ENCODE measurements around the gene PAM16. TPM values are rescaled to one million over a fixed set of nuclear protein-coding genes. Genes with fewer than 3 reads are reported as not detected.
A peak's percentile ranks its signal among the peaks of the same experiment; 100 is the strongest.

Gene PAM16
- total and polyA plus RNA-seq, 2 of the 8 experiments (the other 6 are each of a cell fraction or from before 2014, with no cell fraction given): 78.3 to 198 TPM

GRCh38 chr16:4301177-4301576, 49.9 kb downstream of the PAM16 start:
- H2BK12ac ChIP-seq (ENCODE audit: low read depth, low read length): no peak overlapping the region
- no peak overlapping the region for H2BK20ac ChIP-seq (ENCODE audit: low read length)
- no peak for DNase-seq (ENCODE audit: low read depth in 1 of 2, low spot score in 2 of 2)
- FAIRE-seq: no peak
- 0 out of 2 replicates have a peak overlapping the region, but pooled peaks have one; percentile 10 for H2BK5ac ChIP-seq (ENCODE audit: low read depth, low read length)
- no peak overlapping the region for H2BK15ac ChIP-seq (ENCODE audit: low read length)
- no peak overlapping the region for H3K4me2 ChIP-seq (ENCODE audit: insufficient read depth in 1 of 2, low read depth in 2 of 2, low read length in 2 of 2)
- H4K5ac ChIP-seq (ENCODE audit: insufficient read length, low read depth, low read length): no peak overlapping the region
- peaks cover 0 to 2% of the 10 kb centered on the region in 2 experiments for H4K20me1 ChIP-seq (replicated peaks in 1 of 2; ENCODE audit: control insufficient read depth in 1 of 2, insufficient read depth in 2 of 2, low read length in 2 of 2)
- H3K9ac ChIP-seq (replicated peaks in 1 of 4; ENCODE audit: extremely low read depth in 1 of 4, low read depth in 3 of 4, low read length in 3 of 4): no peak overlapping the region
- H3K79me2 ChIP-seq (ENCODE audit: control insufficient read depth in 1 of 2, insufficient read depth in 2 of 2, low read length in 2 of 2): no peaks in the 10 kb centered on the region
- H2AFZ ChIP-seq (ENCODE audit: low read length): no peak overlapping the region
- H3K27me3 ChIP-seq (replicated peaks in 1 of 4; ENCODE audit: control insufficient read depth in 3 of 4, extremely low read depth in 1 of 4, insufficient read depth in 3 of 4, low read length in 3 of 4): no peaks in the 10 kb centered on the region
- ChIA-PET CTCF (ENCODE audit: partially characterized antibody) (interaction anchor here (0.6 to 10.5 kb wide), 10 partner anchors 8 to 206 kb away, joined by 3 to 132 read pairs (median 5); partner anchors contain the start of gene TFAP4), POLR2A (ENCODE audit: partially characterized antibody) (interaction anchor here (0.9 to 25.6 kb wide), 3 partner anchors 11 to 33 kb away, joined by 3 to 403 read pairs (median 6); partner anchors contain the start of gene TFAP4)
- H3K79me1 ChIP-seq (ENCODE audit: low read depth, low read length): peaks cover 2% of the 10 kb centered on the region; the same call in 1 of the 2 replicates
- 89% methylated on average over 4 of the region's 4 CpGs; no CpG with 5 or more reads in 1 of the 2 experiments for WGBS, 2 experiments (ENCODE audit: extremely low coverage in 1 of 2, insufficient coverage in 1 of 2, insufficient read length in 1 of 2, insufficient replicate concordance in 2 of 2, low coverage in 1 of 2, low lambda C conversion rate in 2 of 2, missing lambda C conversion rate in 1 of 2)
- no peak overlapping the region for H3K4ac ChIP-seq (replicated peaks; ENCODE audit: insufficient read length, low read depth, low read length)
- no peak overlapping the region for H3K56ac ChIP-seq (replicated peaks; ENCODE audit: insufficient read length, low read depth, low read length)
- H3K27ac ChIP-seq (ENCODE audit: low read depth, low read length): no peak overlapping the region
- H3K36me3 ChIP-seq (ENCODE audit: control insufficient read depth in 2 of 4, insufficient read depth in 4 of 4, low read length in 3 of 4): peaks cover 0 to 8% (median under 1%) of the 10 kb centered on the region in 4 experiments; a peak in 2 of 8 replicates
- no peaks in the 10 kb centered on the region for H3K23me2 ChIP-seq (ENCODE audit: low read depth, low read length)
- no peak overlapping the region for H2AK5ac ChIP-seq (ENCODE audit: low read depth, low read length)
- no peaks in the 10 kb centered on the region for H3K9me3 ChIP-seq (ENCODE audit: insufficient read depth in 2 of 2, low read depth in 1 of 2, low read length in 1 of 2)
- no peak overlapping the region for H2BK120ac ChIP-seq (replicated peaks; ENCODE audit: low read depth, low read length)
- H4K8ac ChIP-seq (ENCODE audit: extremely low read depth, insufficient read depth, low read length): no peak overlapping the region
- no peak overlapping the region for H3K4me3 ChIP-seq (ENCODE audit: extremely low read depth in 1 of 4, insufficient read depth in 2 of 4, low read depth in 3 of 4, low read length in 4 of 4)
- no peak overlapping the region for H3K23ac ChIP-seq (ENCODE audit: insufficient read length)
- no peak overlapping the region for H3K14ac ChIP-seq (ENCODE audit: insufficient read length)
- H3K18ac ChIP-seq (ENCODE audit: extremely low read depth, low read length): no peak overlapping the region
- H3K4me1 ChIP-seq (replicated peaks in 1 of 4; ENCODE audit: control insufficient read depth in 3 of 4, insufficient read depth in 4 of 4, low read length in 3 of 4): peaks cover 0 to 10% (median 3%) of the 10 kb centered on the region in 4 experiments; a peak in 6 of 7 replicates
- H4K91ac ChIP-seq (replicated peaks; ENCODE audit: insufficient read length, low read length): no peak overlapping the region
- no peak for TF ChIP-seq EP300 (IDR thresholded peaks at IDR 0.05; ENCODE audit: borderline replicate concordance in 1 of 2, low read depth in 2 of 2, low read length in 2 of 2)
